HG02943 (cell line): Measurements from ENCODE around the gene ERC2.

Experiments used
- ATAC-seq: cut with Tn5 transposase; IDR thresholded peaks from one replicate; pipeline ENCODE4 v1.9.1; 2021; ENCODE audit warnings: mild to moderate bottlenecking, low read depth, moderate library complexity; ENCODE audit not compliant: unreplicated experiment

Gene ERC2

DNA sequence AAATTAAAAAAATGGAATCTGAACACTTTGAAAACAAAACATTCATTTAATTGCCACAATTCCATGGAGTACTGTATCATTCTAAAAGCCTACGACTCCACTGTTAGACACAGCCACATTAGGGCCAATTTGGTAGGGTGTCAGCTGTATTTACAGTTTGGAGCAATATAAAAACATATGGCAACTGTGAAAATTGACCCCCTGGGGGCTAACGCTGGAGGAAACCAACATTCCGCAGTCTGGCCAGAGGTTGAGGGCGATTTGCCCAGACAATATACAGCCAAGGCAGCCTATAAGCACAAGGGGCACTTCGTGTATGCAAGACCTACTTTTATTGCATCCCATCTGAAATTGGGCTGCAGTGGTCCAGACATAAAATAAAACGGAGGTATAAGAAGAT is 504.7 kb downstream of the ERC2 start:
- no peak for ATAC-seq

- no peak for ATAC-seq
These were observed 508.7 kb downstream of the ERC2 start for GRCh38 chr3:55959471-55960080.

DNA sequence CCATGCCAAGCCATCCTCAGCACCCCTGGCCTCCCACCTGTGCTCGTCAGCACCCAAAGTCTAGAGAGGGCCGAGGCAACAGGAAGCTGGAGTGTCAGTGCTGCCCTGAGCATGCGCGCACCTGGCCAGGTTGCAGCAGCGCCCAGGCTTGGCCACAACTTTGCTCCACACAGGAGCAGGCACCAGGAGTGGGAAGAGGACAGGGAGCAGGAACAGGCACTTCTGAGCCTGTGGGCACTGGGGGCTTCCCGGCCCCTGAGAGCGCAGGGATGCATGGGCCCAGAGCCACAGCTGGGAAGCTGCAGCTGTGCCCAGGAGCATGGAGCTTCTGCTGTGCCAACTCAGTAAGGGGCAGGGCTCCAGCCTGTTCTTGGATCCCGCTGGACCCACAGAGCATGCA is 509.7 kb downstream of the ERC2 start:
- ATAC-seq, result no peak

GRCh38 chr3:55955891-55956477 is 512.3 kb downstream of the ERC2 start:
- no peak for ATAC-seq

GRCh38 chr3:55951388-55951787 is 516.9 kb downstream of the ERC2 start:
- no peak for ATAC-seq

GRCh38 chr3:55947406-55947805 is 520.9 kb downstream of the ERC2 start:
- ATAC-seq, result no peak

GRCh38 chr3:55946574-55947160 is 521.6 kb downstream of the ERC2 start:
- ATAC-seq, result no peak

DNA sequence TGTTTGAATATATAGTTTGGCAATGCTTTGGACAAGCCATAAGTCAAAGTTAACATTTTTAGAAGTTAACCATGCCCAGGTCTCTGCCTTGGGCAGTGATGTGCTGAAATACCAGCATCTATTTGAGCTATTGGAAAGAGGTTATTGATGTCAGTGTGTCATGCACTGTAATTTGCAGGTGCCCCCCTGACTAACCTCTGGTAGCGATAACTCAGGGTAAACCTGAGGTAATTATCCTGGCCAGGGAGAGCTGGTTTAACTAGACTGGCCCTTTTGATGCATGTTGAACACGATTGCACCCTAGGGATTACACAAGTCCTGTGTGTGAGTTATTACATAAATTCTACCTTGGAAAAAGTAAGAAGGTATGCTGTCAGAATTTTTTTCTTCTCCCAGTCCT is 525.4 kb downstream of the ERC2 start:
- ATAC-seq, result no peak

DNA sequence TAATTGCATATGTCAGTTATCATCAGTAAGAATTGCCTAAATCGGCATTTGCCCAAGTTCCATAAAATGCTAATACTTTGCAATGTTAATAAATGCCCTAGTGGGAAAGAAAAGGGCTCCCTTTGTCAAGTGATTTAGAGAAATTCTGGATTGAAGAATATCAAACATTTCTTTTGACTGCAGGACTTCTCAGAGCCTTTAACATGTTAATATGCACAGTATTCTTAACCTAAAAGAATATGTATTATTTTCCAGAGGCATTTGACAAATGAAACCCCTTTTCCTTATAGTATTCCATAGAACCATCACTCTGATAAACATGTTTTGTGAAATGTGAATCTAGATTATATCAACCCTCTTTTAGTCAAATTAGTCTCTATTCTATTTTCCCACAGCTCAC is 529.0 kb downstream of the ERC2 start:
- ATAC-seq, result no peak

DNA sequence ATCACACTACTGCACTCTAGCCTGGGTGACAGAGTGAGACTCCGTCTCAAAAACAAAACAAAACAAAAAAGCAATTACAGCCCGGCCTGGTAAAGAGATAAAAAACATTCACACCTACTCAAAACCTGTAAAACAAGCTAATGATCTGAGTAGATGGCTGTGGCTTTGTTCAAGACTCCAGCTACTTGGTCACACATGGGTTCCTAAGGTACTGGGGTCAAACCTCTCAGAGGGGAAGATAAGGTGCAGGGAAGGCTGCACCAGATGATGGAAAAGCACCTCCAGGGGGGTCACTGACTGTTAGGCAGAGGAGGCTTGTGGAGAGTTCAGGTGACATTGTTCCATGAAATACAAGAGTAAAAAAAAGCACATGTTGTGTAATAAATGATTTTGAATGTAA is 531.0 kb downstream of the ERC2 start:
- no peak for ATAC-seq

DNA sequence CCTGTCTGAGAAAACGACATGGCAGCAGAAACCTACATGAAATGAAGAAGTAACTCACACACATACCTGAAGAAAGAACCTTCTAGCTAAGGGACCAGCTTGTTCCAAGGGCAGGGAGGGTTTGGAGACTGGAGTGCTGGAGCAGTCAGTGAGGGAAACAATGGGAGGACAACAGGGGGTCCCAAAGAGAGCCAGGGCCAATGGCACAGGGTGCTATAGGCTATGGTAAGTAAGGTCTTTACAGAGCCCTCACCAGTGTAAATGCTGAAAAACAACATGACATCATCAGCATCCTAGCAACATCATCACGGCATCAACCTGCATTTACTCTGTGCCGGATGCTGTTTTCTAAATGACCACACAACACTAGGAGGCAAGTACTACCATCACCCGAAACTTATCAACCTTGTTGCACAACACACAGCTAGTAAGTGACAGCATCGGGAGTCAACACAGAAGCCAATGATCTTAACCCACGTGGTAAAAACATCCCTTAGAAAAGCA is 531.7 kb downstream of the ERC2 start:
- no peak for ATAC-seq

- no peak for ATAC-seq
These were observed 533.0 kb downstream of the ERC2 start for GRCh38 chr3:55935241-55935640.

DNA sequence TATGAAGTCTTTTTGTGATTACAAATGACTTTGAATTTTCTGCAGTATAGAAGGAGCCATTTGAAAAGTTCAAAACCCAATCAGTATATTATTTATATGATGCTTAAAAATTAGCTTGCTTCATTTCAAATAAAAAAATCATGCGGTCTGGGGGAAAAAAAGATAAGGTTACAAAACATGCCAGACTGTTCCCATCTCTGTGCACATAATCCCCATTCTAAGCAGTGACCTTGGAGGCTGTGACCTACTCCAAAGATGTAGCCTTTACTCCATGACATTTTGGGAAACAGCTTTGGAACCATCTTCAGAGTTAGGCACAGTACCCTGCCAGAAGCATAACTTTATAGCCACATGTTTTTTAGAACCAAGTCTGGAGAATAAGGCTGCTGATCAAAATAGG is 533.5 kb downstream of the ERC2 start:
- no peak for ATAC-seq

DNA sequence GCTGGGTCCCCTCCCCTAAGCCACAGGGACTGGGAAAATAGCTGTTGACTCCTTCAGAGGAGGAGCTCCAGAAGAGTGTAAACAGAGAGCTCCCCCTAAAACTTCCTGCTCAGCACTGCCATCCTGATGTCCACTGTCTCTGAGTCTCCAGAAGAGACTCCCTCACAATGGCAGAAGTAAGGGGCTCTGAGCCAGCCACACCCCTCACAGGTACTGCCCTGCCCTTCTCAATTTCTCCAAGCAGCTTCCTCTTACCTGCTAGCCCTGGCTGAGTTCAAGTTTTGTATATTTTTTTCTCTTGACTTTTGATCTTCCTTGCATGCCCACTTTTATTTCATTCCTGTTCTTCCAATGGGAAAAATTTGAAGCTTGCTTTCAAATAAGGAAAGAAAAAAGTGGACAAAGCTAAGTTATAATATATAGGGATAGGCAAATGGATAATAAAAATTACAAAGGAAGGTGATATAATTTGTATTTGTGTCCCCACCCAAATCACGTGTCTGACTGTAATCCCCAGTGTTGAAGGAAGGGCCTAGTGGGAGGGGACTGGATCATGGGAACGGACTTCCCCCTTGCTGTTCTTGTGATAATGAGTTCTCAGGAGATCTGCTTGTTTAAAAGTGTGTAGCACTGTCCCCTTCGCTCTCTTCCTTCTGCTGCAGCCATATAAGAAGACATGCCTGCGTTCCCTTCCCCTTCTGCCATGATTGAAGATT is 539.0 kb downstream of the ERC2 start:
- ATAC-seq, result no peak

GRCh38 chr3:55923626-55924025 is 544.6 kb downstream of the ERC2 start:
- no peak for ATAC-seq

- ATAC-seq, result no peak
These were observed 545.1 kb downstream of the ERC2 start for GRCh38 chr3:55923207-55923606.

- ATAC-seq, result no peak
These were observed 555.4 kb downstream of the ERC2 start for GRCh38 chr3:55912880-55913279.

DNA sequence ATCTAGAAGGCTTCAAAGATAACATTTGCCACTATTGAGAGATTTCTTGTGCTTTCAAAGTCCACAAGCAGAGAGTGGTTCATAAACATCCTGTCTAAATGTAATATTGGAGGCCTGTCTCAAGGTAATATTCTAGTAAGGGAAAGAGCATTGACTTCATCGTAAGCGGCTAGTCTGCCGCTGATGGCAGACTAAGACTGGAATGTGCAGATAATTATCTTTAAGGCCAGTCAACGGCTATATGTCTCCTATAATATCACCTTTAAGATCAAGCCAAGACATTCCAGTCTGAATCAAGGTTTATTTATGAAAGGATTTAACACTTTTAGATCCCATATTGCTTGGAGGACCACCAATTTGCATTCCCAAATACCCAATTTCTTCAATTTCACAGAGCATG is 557.0 kb downstream of the ERC2 start:
- ATAC-seq, result no peak

DNA sequence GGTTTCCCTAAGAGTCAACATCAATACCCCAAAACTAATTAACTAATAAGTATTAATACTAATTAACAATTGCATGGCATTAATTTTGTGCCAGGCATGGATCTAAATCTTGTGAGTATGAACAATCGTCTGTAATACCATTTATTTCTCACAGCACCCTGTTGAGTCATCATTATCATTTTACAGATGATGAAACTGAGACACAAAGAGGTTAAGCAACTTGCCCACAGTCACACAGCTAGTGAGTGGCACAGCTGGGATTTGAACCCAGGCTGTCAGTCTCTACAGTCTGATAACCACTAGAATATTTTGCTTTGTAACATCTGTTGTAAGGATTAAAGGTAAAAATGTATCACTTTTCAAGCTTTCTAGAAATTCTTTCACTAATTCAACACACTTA is 557.7 kb downstream of the ERC2 start:
- ATAC-seq, result no peak

DNA sequence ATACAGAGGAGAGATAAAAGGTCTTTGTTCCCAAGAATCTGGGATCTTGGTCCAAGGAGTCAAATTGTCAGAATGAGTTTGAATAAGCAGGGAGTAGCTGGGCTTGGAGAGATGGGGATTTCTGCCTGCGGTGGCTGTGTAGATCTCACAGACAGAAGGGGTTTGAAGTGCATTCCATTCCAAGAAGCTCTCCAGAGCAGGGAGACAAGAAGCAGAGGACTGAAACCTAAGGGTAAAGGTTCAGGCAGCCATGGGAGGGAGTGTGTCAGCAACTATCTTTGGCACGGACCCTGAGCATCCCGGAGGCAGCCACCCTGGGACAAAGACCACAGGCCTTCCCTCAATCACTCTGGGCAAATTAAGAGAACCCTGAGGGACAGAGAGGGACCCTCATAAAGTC is 558.9 kb downstream of the ERC2 start:
- no peak for ATAC-seq

GRCh38 chr3:55907616-55908015 is 560.7 kb downstream of the ERC2 start:
- ATAC-seq, result no peak

GRCh38 chr3:55906896-55907295 is 561.4 kb downstream of the ERC2 start:
- ATAC-seq, result no peak
